Measurements from ENCODE around the gene AKAP8L. TPM values are rescaled to one million over a fixed set of nuclear protein-coding genes. Genes with fewer than 3 reads are reported as not detected.

Gene AKAP8L
- total RNA-seq, 2 experiments from 2014 or later, result 83.1 to 88.8 TPM

DNA sequence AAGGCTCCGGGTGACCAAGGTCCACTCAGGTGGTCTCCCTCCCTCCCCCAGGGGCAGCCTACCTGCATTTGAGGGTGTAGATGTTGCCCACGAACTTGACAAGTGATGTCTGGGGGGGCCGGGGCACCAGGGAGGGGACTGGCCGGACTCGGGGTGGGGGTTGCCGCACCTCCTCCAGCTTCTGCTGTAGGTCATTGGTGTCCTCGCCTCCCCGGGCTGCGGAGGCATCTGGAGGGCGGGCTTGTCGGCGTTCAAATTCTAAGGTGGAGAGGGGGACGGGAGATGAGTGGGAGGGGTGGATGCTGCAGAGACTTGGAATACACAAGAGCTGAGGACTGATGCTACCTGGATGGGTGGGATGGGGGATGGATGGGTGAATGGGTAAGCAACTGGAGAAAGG lies 5.3 kb upstream of the AKAP8L start:
- ChIA-PET POLR2A (interaction anchor here (1.9 kb wide), 1 partner anchor 9 kb away, joined by 7 read pairs; no protein-coding TSS in a partner anchor), CTCF (no interaction called here)
- Mint-ChIP-seq H3K27ac (no peak overlapping the region), H3K27me3 (no peaks in the 10 kb centered on the region), H3K4me3 (no peak overlapping the region), H3K9me3 (peaks cover 4% of the 10 kb centered on the region), H3K4me1 (ENCODE audit: low read depth) (peaks cover 10% of the 10 kb centered on the region), H3K36me3 (ENCODE audit: low read depth) (peaks cover 43% of the 10 kb centered on the region)
- TF ChIP-seq, protein P1, sequence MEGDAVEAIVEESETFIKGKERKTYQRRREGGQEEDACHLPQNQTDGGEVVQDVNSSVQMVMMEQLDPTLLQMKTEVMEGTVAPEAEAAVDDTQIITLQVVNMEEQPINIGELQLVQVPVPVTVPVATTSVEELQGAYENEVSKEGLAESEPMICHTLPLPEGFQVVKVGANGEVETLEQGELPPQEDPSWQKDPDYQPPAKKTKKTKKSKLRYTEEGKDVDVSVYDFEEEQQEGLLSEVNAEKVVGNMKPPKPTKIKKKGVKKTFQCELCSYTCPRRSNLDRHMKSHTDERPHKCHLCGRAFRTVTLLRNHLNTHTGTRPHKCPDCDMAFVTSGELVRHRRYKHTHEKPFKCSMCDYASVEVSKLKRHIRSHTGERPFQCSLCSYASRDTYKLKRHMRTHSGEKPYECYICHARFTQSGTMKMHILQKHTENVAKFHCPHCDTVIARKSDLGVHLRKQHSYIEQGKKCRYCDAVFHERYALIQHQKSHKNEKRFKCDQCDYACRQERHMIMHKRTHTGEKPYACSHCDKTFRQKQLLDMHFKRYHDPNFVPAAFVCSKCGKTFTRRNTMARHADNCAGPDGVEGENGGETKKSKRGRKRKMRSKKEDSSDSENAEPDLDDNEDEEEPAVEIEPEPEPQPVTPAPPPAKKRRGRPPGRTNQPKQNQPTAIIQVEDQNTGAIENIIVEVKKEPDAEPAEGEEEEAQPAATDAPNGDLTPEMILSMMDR (IDR thresholded peaks at IDR 0.05), result no peak
- intact Hi-C loops (cut with micrococcal nuclease), result no loop called here
- ATAC-seq (no peak), DNase-seq (no peak)

DNA sequence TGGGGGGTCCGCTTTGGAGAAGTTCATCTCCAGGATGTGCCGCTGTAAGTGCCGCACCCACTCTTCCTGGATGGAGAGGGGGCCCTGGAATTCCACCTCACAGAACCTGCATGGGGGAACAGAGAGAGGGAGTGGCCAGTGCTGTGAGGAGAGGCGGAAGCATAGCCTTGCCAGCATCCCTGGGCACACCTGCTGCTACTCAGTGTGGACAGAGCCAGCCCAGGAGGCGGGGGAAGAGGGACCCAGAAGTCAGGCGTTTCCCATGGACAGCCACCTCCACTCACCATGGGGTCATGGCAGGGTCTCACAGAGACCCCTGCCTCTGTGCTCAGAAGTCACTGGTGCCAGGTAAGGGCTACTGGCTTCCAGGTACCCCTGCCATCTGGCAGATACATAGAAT lies 4.3 kb upstream of the AKAP8L start:
- H3K27me3 Mint-ChIP-seq, result no peaks in the 10 kb centered on the region
- CTCF ChIA-PET, result no interaction called here
- no peak overlapping the region for H3K27ac Mint-ChIP-seq
- DNase-seq, result no peak
- H3K36me3 Mint-ChIP-seq (ENCODE audit: low read depth), result peaks cover 44% of the 10 kb centered on the region
- intact Hi-C loops (cut with micrococcal nuclease), result no loop called here
- POLR2A ChIA-PET, result interaction anchor here (1.9 kb wide), 1 partner anchor 10 kb away, joined by 7 read pairs; no protein-coding TSS in a partner anchor
- H3K4me1 Mint-ChIP-seq (ENCODE audit: low read depth), result peaks cover 10% of the 10 kb centered on the region
- TF ChIP-seq, protein P1 (IDR thresholded peaks at IDR 0.05), result no peak
- H3K4me3 Mint-ChIP-seq, result no peak overlapping the region
- peaks cover 4% of the 10 kb centered on the region for H3K9me3 Mint-ChIP-seq
- no peak for ATAC-seq

DNA sequence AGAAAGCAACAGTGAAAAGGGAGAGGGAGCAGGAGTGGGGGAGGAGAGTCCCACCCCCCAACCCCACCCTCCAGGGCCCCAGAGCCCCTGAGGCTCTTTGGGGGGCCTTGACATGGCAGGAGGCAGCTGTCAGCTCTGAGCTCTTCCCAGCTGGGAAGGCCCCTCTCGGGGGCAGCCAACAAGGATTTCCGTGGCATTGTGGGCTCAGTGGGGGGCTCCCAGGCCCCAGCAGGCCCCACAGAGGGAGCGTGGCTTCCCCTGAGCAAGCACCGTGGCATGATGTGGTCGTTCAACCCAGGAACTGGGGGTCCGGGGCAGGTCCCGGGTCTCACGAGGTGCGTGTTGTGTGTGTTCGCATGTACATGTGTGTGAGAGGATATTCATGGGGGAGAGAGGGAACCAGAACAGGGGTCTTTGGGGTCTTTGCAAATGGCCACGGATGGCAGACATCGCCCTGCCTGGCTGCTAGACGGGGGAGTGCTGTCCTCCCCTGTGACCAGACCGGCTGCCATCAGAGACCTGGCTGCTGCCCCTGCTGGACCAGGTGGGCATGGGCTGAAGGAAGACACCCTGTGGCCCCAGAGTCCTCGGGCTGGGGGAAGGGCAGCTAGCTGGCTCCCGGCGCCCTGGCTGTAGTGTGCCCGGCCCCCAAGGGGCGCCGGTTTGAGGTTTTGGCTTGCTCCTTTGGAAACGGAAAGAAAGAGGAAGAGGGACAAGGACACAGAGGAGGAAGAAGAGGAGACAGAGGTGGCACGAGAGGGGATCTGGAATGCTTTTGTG lies 3.7 kb upstream of the AKAP8L start:
- H3K27ac Mint-ChIP-seq, result no peak overlapping the region
- peaks cover 43% of the 10 kb centered on the region for H3K36me3 Mint-ChIP-seq (ENCODE audit: low read depth)
- H3K27me3 Mint-ChIP-seq, result no peaks in the 10 kb centered on the region
- peaks cover 4% of the 10 kb centered on the region for H3K9me3 Mint-ChIP-seq
- peaks cover 15% of the 10 kb centered on the region for H3K4me1 Mint-ChIP-seq (ENCODE audit: low read depth)
- CTCF ChIA-PET, result interaction anchor here (1.2 to 6.7 kb wide), 2 partner anchors 9 to 133 kb away, joined by 3 to 138 read pairs; no protein-coding TSS in a partner anchor
- POLR2A ChIA-PET, result interaction anchor here (1.4 to 6.5 kb wide), 2 partner anchors 8 to 43 kb away, joined by 4 to 89 read pairs; partner anchors contain the start of gene AKAP8
- intact Hi-C loops (cut with micrococcal nuclease), result no loop called here
- TF ChIP-seq, protein P1 (IDR thresholded peaks at IDR 0.05), result no peak
- no peak overlapping the region for H3K4me3 Mint-ChIP-seq
- ATAC-seq (no peak), DNase-seq (no peak)

DNA sequence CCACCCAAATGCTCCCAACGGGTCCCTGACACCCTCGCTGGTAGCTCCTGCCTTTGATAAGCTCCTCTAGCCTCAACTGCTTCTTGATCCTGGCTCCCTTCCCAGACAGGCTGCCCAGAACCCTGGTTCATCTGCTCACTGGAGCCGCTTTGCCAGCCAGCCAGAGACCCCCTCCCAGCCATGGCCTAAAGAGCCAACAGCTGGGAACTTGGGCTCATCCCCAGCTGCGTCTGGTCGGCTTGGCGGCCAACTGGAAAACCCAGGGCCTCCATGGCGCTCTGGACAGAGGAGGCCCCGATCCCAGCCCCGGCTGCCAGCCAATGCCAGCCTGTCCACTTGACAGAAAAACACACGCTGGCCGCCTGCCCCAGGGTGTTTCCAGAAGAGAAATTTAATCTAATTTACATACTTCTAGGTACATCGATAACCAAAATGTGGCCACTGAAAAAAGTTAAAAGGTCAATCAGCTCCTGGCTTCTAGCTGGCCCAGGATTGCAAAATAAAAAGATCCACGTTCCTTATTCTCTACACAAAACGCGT lies 3.0 kb upstream of the AKAP8L start:
- CTCF ChIA-PET, result interaction anchor here (1.2 to 6.7 kb wide), 2 partner anchors 10 to 134 kb away, joined by 3 to 138 read pairs; no protein-coding TSS in a partner anchor
- Mint-ChIP-seq H3K9me3 (peaks cover 4% of the 10 kb centered on the region), H3K4me1 (ENCODE audit: low read depth) (peaks cover 21% of the 10 kb centered on the region), H3K27me3 (no peaks in the 10 kb centered on the region), H3K27ac (no peak overlapping the region), H3K4me3 (no peak overlapping the region), H3K36me3 (ENCODE audit: low read depth) (peaks cover 37% of the 10 kb centered on the region)
- TF ChIP-seq, protein P1 (IDR thresholded peaks at IDR 0.05), result no peak
- POLR2A ChIA-PET, result interaction anchor here (1.4 to 6.5 kb wide), 2 partner anchors 9 to 42 kb away, joined by 4 to 89 read pairs; partner anchors contain the start of gene AKAP8
- no peak for DNase-seq
- intact Hi-C loops (cut with micrococcal nuclease), result no loop called here
- no peak for ATAC-seq
